K562 (cell line): Measurements from ENCODE around the gene TCEANC2. TPM values are rescaled to one million over a fixed set of nuclear protein-coding genes. Genes with fewer than 3 reads are reported as not detected.

Source experiments
- ATAC-seq: fragments of 200-7000 bp; cut with Tn5 transposase; 3 replicates; pipeline ENCODE4 v1.9.1; 2020; ENCODE audit warnings: moderate library complexity
- BruUV-seq: library from RNA; stranded (reverse); fragments of 400-500 nt; replicated peaks from 2 replicates; lab custom pipeline; 2021; lab: Mats Ljungman, UMichigan
- CTCF ChIA-PET: fragments of 300-600 bp; formaldehyde crosslinking; extraction: SDS; loops from one replicate; lab custom pipeline; 2021; ENCODE audit warnings: low intra/inter-chr PET ratio; lab: Yijun Ruan, JAX
- POLR2A ChIA-PET: fragments of 300-600, 350-650 bp; sonication (Branson Sonifier 250); formaldehyde crosslinking; extraction: SDS; loops from one replicate; lab custom pipeline; 2021; ENCODE audit warnings: antibody characterized with exemption, inconsistent platforms; lab: Yijun Ruan, JAX
- DNase-seq, 4 experiments: peaks; one replicate each; pipeline versions ENCODE4 v3.0.0 to v3.0.0-alpha.2; 2011 to 2018; ENCODE audit warnings: low spot score in 3 of 4, mixed read lengths in 3 of 4; ENCODE audit errors: extremely low read depth in 1 of 4
- FAIRE-seq: peaks from 2 replicates; lab custom pipeline; 2011; peaks lifted over from hg19 to GRCh38; lab: Jason Lieb, UNC
- H2AFZ ChIP-seq: 2 replicates; pipeline ENCODE4 v1.6.0; 2011; ENCODE audit warnings: low read depth, low read length, control low read depth, inconsistent platforms
- H3K27ac ChIP-seq: fragments of 200-600 bp; 3 replicates; pipeline ENCODE4 v1.8.0; 2011; ENCODE audit warnings: low read depth, mild to moderate bottlenecking, control low read depth, inconsistent platforms, low read length, moderate library complexity, mixed read lengths; ENCODE audit errors: extremely low read depth
- H3K27me3 ChIP-seq, 2 experiments: fragments of 300-600 bp in 1 of 2; 2 replicates in 1 of 2; 3 replicates in 1 of 2; pipeline versions ENCODE4 v1.6.0 to v1.8.0; 2011; ENCODE audit warnings: inconsistent platforms in 2 of 2, low read length in 2 of 2, mild to moderate bottlenecking in 1 of 2, mixed read lengths in 1 of 2, moderate library complexity in 1 of 2; ENCODE audit not compliant: control insufficient read depth in 2 of 2, insufficient read depth in 2 of 2
- H3K36me3 ChIP-seq: fragments of 300-600 bp; 3 replicates; pipeline ENCODE4 v1.8.0; 2011; ENCODE audit warnings: mild to moderate bottlenecking, low read length, inconsistent platforms; ENCODE audit not compliant: control insufficient read depth, insufficient read depth
- H3K4me1 ChIP-seq, 2 experiments: fragments of 200-600 bp in 1 of 2; replicated peaks in 1 of 2; 2 replicates in 1 of 2; 3 replicates in 1 of 2; pipeline versions ENCODE4 v1.5.1 to v1.8.0; 2011; ENCODE audit warnings: inconsistent platforms in 2 of 2, low read length in 2 of 2, mild to moderate bottlenecking in 1 of 2, mixed read lengths in 1 of 2, moderate library complexity in 1 of 2; ENCODE audit not compliant: control insufficient read depth in 2 of 2, insufficient read depth in 2 of 2
- H3K4me2 ChIP-seq: 2 replicates; pipeline ENCODE4 v1.6.1; 2011; ENCODE audit warnings: low read length, control low read depth, inconsistent platforms, mixed read lengths; ENCODE audit not compliant: insufficient read depth
- H3K4me3 ChIP-seq: fragments of 200-600 bp; sonication (generic), shearing (Covaris generic); 2 replicates; pipeline ENCODE4 v1.5.1; 2016; ENCODE audit warnings: control low read depth, inconsistent platforms
- H3K79me2 ChIP-seq: fragments of 200-600 bp; 3 replicates; pipeline ENCODE4 v1.8.0; 2011; ENCODE audit warnings: low read length, inconsistent platforms; ENCODE audit not compliant: control insufficient read depth, insufficient read depth
- H3K9ac ChIP-seq, 2 experiments: 2 replicates each; pipeline versions ENCODE4 v1.6.0 to v1.6.1; 2011; ENCODE audit warnings: low read depth in 2 of 2, low read length in 2 of 2, control low read depth in 1 of 2, inconsistent platforms in 1 of 2, mild to moderate bottlenecking in 1 of 2, mixed read lengths in 1 of 2; ENCODE audit not compliant: insufficient read depth in 1 of 2
- H3K9me1 ChIP-seq: one replicate; pipeline ENCODE4 v1.6.0; 2011; ENCODE audit warnings: inconsistent platforms, mild to moderate bottlenecking, low read length, moderate library complexity; ENCODE audit not compliant: control insufficient read depth, insufficient read depth
- H3K9me3 ChIP-seq: replicated peaks from 2 replicates; pipeline ENCODE4 v1.5.1; 2011; ENCODE audit warnings: low read depth, low read length, inconsistent platforms; ENCODE audit not compliant: control insufficient read depth, insufficient read depth
- H4K20me1 ChIP-seq: replicated peaks from 2 replicates; pipeline ENCODE4 v1.6.1; 2011; ENCODE audit warnings: low read length, inconsistent platforms, mixed read lengths; ENCODE audit not compliant: control insufficient read depth, insufficient read depth
- BACH1 ChIP-seq: fragments of 200-800 bp; sonication (Bioruptor generic); IDR thresholded peaks from 2 replicates; pipeline ENCODE4 v1.6.1; 2016; ENCODE audit warnings: missing genetic modification characterization, missing compliant biosample characterization
- CEBPB ChIP-seq: fragments of 450-650 bp; IDR thresholded peaks from 2 replicates; pipeline ENCODE4 v1.6.1; 2016; ENCODE audit warnings: missing genetic modification characterization, missing compliant biosample characterization
- CEBPG ChIP-seq, 3 experiments: fragments of 200-800 bp in 1 of 3; sonication (Bioruptor generic) in 1 of 3; sonication (generic) in 1 of 3; formaldehyde crosslinking in 1 of 3; IDR thresholded peaks in 2 of 3; conservative IDR thresholded peaks in 1 of 3; 2 replicates each; pipeline versions ENCODE4 v1.6.1 to v1.8.0; 2016 to 2022; ENCODE audit warnings: missing compliant biosample characterization in 2 of 3, missing genetic modification characterization in 2 of 3, mild to moderate bottlenecking in 1 of 3, missing genetic modification reagents in 1 of 3
- CTCF ChIP-seq, 3 experiments: IDR thresholded peaks in 2 of 3; conservative IDR thresholded peaks in 1 of 3; 2 replicates each; pipeline ENCODE4 v1.5.1; 2011 to 2012; ENCODE audit warnings: low read length in 3 of 3, mild to moderate bottlenecking in 3 of 3, control low read depth in 2 of 3, improper control_type of control experiment in 1 of 3, inconsistent platforms in 1 of 3, low read depth in 1 of 3, mixed read lengths in 1 of 3, moderate library complexity in 1 of 3; ENCODE audit not compliant: insufficient read depth in 2 of 3
- ETV1 ChIP-seq: fragments of 450-650 bp; conservative IDR thresholded peaks from 2 replicates; pipeline ENCODE4 v1.6.1; 2016; ENCODE audit warnings: missing genetic modification characterization, control low read depth, low read depth, missing compliant biosample characterization
- FIP1L1 ChIP-seq: fragments of 200-400 bp; formaldehyde crosslinking; IDR thresholded peaks from 2 replicates; pipeline ENCODE4 v1.6.1; 2018; ENCODE audit warnings: mild to moderate bottlenecking, low read depth, low read length; ENCODE audit not compliant: poor library complexity, severe bottlenecking
- IRF9 ChIP-seq: fragments of 450-650 bp; IDR thresholded peaks from 2 replicates; pipeline ENCODE4 v1.6.1; 2016; ENCODE audit warnings: missing biosample characterization, missing genetic modification characterization
- KLF10 ChIP-seq: fragments of 250-450 bp; sonication (Bioruptor Pico); IDR thresholded peaks from 2 replicates; pipeline ENCODE4 v1.6.1; 2021; ENCODE audit warnings: matching md5 sums
- MCM5 ChIP-seq: fragments of 450-650 bp; IDR thresholded peaks from 2 replicates; pipeline ENCODE4 v1.6.1; 2016; ENCODE audit warnings: low read depth
- POLR2G ChIP-seq: fragments of 200-400 bp; formaldehyde crosslinking; IDR thresholded peaks from 2 replicates; pipeline ENCODE4 v1.6.1; 2017; ENCODE audit warnings: low read depth, mild to moderate bottlenecking, antibody characterized with exemption, low read length, moderate library complexity
- SMAD3 ChIP-seq: fragments of 450-650 bp; formaldehyde crosslinking; conservative IDR thresholded peaks from 2 replicates; pipeline ENCODE4 v1.4.0; 2020; ENCODE audit warnings: mild to moderate bottlenecking
- ZKSCAN8 ChIP-seq: fragments of 200-800 bp; sonication (Bioruptor generic); IDR thresholded peaks from 2 replicates; pipeline ENCODE4 v1.6.1; 2016; ENCODE audit warnings: missing genetic modification characterization, missing compliant biosample characterization
- ZNF133 ChIP-seq: fragments of 250-450 bp; sonication (Bioruptor Pico); IDR thresholded peaks from 2 replicates; pipeline ENCODE4 v1.4.0; 2020; ENCODE audit warnings: mild to moderate bottlenecking
- ZNF263 ChIP-seq: sonication (generic); formaldehyde crosslinking; IDR thresholded peaks from 2 replicates; pipeline ENCODE4 v1.8.0; 2022; ENCODE audit warnings: mild to moderate bottlenecking, missing genetic modification reagents, borderline replicate concordance
- WGBS: fragments of 100-300 bp; shearing (Covaris generic); methylation state at CpG from one replicate; pipeline ENCODE4 v1.1.6; 2016; ENCODE audit warnings: low coverage, mixed read lengths; ENCODE audit not compliant: insufficient coverage; ENCODE audit errors: missing lambda C conversion rate; 5-methylcytosine and 5-hydroxymethylcytosine counted together
- in situ Hi-C: fragments of 300-500 bp; cut with MboI; formaldehyde crosslinking; loops from 4 replicates; pipeline ENCODE4 v1.15.0; 2018; ENCODE audit warnings: inconsistent platforms, mixed read lengths
- intact Hi-C: fragments of 100-400 bp; cut with micrococcal nuclease; formaldehyde crosslinking; loops from 2 replicates; pipeline ENCODE4 v1.14.2; 2022
- polyA plus RNA-seq, 8 experiments: library from polyadenylated mRNA; depleted of rRNA in 4 of 8; stranded (reverse) in 5 of 8; unstranded in 3 of 8; fragments of >200 nt; fragmentation: Nextera tagmentation in 2 of 8; fragmentation: Illumina TruSeq in 1 of 8; extraction: Ambion mirVana in 2 of 8; extraction: Trizol in 1 of 8; gene quantifications; 2 replicates each; pipeline versions ENCODE4 v1.2.1 to v1.2.3, GENCODE V29; 2011 to 2014; ENCODE audit warnings: inconsistent platforms in 1 of 8, missing spikeins in 1 of 8
- total RNA-seq, 7 experiments: library from RNA; depleted of rRNA in 6 of 7; stranded (reverse); fragments of >200 nt in 6 of 7; fragmentation: Illumina TruSeq in 2 of 7; extraction: Trizol in 2 of 7; gene quantifications; 2 replicates each; pipeline versions ENCODE4 v1.2.1 to v1.2.3, GENCODE V29; 2011 to 2021; ENCODE audit warnings: low replicate concordance in 1 of 7

Gene TCEANC2
- total and polyA plus RNA-seq, 9 of the 15 experiments (the other 6 are each of a cell fraction or from before 2014, with no cell fraction given) = 3.3 to 10.2 (median 7.0) TPM

GRCh38 chr1:54153535-54154439, 100.4 kb downstream of the TCEANC2 start:
- TF ChIP-seq BACH1 (tag) (no peak), IRF9 (tag) (no peak), ZNF263 (CRISPR knock-in tag) (no peak), SMAD3 (no peak), CEBPB (tag) (peak; percentile 97), MCM5 (no peak), ZNF133 (CRISPR knock-in tag) (no peak), ZKSCAN8 (CRISPR knock-in tag) (peak; percentile 93), CTCF (IDR thresholded peaks at IDR 0.05 in 2 of 3, conservative IDR thresholded peaks at IDR 0.05 in 1 of 3; ENCODE audit: insufficient read depth in 2 of 3, low read depth in 1 of 3, low read length in 3 of 3) (no peak), CEBPG (CRISPR knock-in tag; IDR thresholded peaks at IDR 0.05) (peak; percentile 73), CEBPG (tag; conservative IDR thresholded peaks at IDR 0.05 in 1 of 2, IDR thresholded peaks at IDR 0.05 in 1 of 2) (peak; percentile 63 to 81; a peak in 3 of 4 replicates), KLF10 (CRISPR knock-in tag) (no peak), POLR2G (no peak), ETV1 (0 out of 2 replicates have a peak, but pooled peaks have one; percentile 29), FIP1L1 (no peak)
- TF ChIP-seq, all 486 proteins: peak for 4
- Histone ChIP-seq H3K79me2 (no peaks in the 10 kb centered on the region), H3K4me1 (peaks cover 0 to 7% of the 10 kb centered on the region in 2 experiments; a peak in 1 of 5 replicates), H3K4me2 (no peak overlapping the region), H3K9ac (peak overlapping the region in 1 of 2 experiments; percentile 27; a peak in 1 of 4 replicates), H2AFZ (no peak overlapping the region), H3K36me3 (no peaks in the 10 kb centered on the region), H4K20me1 (no peaks in the 10 kb centered on the region), H3K27ac (no peak overlapping the region), H3K9me3 (no peaks in the 10 kb centered on the region), H3K27me3 (peaks cover 0 to 5% of the 10 kb centered on the region in 2 experiments; a peak in 1 of 5 replicates), H3K9me1 (no peaks in the 10 kb centered on the region), H3K4me3 (no peak overlapping the region)
- ATAC-seq (peak; percentile 29), FAIRE-seq (no peak), DNase-seq (no peak)
- POLR2A ChIA-PET = interaction anchor here (0.6 to 2.2 kb wide), 3 partner anchors 10 to 711 kb away, joined by 3 to 11 read pairs (median 6); no protein-coding TSS in a partner anchor
- 36% methylated on average over 19 of the region's 19 CpGs for WGBS
- BruUV-seq = no TSS peak
- CTCF ChIA-PET = no interaction called here
- in situ Hi-C loops (no loop called here), intact Hi-C loops (no loop called here)
